Lower leg skin (tissue), 3 donors: ENCODE results near the gene SLC35F3.

Source experiments
- POLR2A ChIP-seq, 2 donors: fragments of 450-650 bp; IDR thresholded peaks; one replicate each; pipeline ENCODE4 v1.6.1; 2016 to 2017; ENCODE audit warnings: antibody characterized with exemption in 2 of 2, mild to moderate bottlenecking in 1 of 2, moderate library complexity in 1 of 2
- TF ChIP-seq, protein P1 (sequence below), 3 donors: fragments of 450-650 bp; IDR thresholded peaks; one replicate each; pipeline ENCODE4 v1.5.1; 2016; ENCODE audit warnings: antibody characterized with exemption in 3 of 3, mild to moderate bottlenecking in 3 of 3, moderate library complexity in 2 of 3

DNA sequence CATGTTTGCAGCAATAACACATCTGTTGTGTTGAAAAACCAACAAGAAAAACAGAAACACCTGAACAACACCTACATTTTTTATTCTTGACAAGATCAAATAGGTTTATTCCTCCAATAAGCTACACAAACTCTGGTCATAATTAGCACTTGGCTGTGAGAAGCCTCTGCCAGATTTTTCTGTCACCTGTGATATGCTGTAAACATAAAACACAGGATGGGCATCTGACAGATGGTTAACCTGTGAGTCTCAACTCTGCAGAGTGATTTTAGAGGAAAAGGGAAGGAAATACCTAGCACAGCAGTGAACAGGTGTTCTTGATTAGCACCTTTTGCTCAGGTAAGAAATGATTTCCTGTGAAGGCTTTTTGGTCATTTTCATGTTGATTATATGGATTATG, 293.4 kb downstream of the SLC35F3 start:
- no peak for TF ChIP-seq POLR2A (IDR thresholded peaks at IDR 0.05)
- TF ChIP-seq, protein P1, sequence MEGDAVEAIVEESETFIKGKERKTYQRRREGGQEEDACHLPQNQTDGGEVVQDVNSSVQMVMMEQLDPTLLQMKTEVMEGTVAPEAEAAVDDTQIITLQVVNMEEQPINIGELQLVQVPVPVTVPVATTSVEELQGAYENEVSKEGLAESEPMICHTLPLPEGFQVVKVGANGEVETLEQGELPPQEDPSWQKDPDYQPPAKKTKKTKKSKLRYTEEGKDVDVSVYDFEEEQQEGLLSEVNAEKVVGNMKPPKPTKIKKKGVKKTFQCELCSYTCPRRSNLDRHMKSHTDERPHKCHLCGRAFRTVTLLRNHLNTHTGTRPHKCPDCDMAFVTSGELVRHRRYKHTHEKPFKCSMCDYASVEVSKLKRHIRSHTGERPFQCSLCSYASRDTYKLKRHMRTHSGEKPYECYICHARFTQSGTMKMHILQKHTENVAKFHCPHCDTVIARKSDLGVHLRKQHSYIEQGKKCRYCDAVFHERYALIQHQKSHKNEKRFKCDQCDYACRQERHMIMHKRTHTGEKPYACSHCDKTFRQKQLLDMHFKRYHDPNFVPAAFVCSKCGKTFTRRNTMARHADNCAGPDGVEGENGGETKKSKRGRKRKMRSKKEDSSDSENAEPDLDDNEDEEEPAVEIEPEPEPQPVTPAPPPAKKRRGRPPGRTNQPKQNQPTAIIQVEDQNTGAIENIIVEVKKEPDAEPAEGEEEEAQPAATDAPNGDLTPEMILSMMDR (IDR thresholded peaks at IDR 0.05) = no peak
